ENCODE data around the gene RAD51D.
"Not testable (repeated sequence)": the region's sequence is repeated elsewhere in the genome, so short reads cannot be mapped to it uniquely, and the experiment has no call there.

Gene RAD51D

DNA sequence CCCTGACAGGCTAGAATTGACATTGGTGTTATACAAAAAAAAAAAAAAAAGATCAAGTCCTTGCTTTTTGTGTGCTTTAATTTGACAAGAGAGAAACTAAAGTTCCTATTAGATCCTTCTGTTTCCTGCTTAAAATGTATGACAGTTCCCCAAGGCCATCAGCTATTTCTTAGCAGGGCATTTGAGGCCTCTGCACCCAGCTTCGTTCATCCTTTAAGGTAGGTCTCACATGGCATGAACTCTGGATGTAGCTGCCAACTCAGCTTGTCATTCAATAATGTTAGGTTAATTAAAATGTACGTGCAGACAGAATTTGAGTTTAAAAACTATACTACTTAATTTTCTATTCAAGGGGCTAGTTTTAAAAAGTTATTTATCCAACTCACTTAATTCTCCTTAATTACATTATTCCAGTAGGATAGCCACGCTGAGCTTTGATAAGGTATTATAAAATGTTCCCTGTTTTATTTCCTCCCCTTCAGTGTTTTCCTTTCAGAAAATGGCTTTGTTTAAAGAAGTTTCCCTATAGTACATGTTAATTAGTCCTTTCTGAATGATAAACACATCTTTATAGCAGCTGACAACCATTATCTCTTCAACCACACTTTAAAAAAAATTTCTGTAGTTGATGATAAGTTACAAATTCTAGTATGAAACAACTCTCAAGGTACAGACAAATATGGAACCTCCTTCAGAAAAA, 55.0 kb downstream of the RAD51D start:
- no peak for DNase-seq

DNA sequence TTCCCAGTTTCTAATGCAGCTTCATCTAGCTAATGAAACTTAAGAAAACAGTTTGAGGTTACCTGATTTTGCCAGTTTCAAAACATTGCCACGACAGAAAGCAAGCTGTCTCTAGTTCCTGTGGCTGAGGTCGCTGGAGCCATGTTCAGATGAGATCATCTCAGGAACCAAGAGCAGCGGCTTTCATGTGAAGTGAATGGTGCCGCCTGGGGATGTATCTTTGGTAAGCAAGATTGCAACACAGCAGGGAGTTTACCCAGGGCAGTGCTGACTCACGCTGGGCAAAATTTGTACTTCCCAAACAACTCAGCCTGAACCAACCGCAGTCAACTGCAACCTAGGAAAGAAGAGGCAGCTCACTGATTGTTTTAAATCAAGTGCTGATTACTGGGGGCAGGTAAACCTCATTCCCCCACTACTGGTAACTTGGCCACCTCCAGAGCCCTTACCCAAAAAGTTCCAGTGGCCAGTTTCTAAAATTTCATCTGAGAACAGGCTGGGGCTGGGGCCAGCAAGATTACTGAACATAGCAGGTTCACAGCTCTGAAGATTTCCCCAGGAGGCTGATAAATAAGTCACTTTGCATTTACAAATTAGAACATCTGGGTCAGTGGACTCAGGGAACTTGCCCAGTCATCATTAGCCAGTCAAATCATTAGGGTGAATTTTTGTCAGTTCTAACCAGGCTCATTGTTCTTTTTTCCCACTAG, 56.0 kb downstream of the RAD51D start, which contains the start of gene RFFL:
Gene RFFL (minus strand): TSS at position 194 of the 710 bp plus-strand sequence. CDS start 37,154 bp downstream, outside the sequence.
- no peak for DNase-seq

GRCh38 chr17:35062308-35062707, 57.4 kb downstream of the RAD51D start:
- DNase-seq: no peak

DNA sequence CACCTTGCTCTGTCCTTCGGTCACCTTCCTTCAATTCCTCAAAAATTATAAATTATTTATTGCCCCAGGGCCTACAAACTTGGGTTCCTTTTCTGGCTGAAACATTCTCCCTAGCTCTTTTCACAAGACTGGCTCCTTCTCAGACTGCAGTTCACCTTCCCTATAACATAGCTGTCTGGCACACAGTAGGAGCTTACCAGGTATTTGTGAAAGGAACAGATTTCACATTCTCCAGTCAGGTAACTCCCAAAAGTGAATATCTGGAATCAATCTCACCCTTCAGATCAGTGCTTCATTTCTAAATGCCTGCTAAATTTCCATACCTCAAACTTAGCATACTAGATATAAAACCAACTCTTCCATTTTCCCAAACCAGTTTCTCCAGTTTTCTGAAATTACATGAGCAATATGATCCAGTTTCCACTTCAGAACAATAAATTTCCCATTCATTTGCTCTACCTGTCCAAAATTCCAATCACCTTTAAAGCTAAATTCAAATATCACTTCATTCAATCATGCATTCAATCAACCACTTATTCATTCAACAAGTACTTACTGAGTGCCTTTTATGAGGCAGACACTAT, 62.2 kb downstream of the RAD51D start:
- DNase-seq: no peak

DNA sequence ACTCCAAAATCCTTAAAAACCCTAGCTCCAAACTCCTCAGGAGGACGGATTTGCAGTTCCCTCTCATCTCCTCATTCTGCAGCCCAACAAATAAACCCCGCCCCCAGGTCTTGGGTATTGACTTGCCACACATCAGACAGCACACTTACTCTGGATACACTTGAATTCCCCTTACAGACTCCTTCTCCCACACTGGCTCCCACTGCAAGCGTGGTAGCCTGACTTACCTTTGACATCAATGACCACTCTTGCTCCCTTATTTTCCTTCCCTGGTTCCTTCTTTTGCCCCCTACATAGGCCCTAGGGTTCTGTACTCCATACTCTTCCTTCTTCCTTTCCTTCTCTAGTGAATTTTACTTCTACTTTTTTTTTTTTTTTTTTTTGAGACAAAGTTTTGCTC, 63.6 kb downstream of the RAD51D start:
- no peak for DNase-seq

DNA sequence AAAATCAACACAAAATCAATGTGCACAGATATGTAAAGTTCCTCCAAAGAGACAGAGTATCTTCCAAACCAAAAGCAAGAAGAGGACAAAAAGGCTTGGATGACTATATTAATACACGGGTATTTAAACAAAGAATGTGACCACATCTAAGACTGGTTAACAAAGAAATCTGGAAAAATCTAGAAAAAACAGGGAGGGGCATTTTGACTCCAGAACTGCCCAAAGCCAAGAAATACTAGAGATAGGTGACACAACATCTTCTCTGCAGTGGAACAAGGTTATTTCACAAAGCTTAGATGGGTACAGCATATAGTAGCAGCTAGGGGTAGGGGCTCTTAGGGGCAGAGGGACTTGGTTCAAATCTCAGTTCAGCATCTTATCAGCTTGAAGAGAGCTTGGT, 66.5 kb downstream of the RAD51D start:
- DNase-seq: no peak

DNA sequence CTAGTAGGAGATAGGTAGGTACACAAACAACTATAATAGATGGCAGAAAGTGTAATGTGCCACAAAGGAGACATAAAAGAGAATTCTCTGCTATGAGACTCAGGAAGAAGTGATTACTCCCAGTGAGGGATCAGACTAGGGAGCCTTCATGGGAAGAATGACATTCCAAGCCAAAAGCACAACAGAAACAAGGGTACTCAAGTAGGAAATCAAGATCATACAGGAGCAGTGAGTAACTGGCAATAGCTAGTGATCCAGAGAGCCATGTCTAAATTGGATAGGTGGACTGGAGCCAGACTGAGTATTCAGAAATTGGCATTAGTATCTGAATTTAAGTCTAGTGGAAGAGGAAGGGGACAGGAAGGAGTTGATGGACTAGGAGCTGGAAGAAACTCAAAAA, 66.9 kb downstream of the RAD51D start:
- DNase-seq: no peak

- no peak for DNase-seq
These were observed 67.4 kb downstream of the RAD51D start for GRCh38 chr17:35052241-35052610.

DNA sequence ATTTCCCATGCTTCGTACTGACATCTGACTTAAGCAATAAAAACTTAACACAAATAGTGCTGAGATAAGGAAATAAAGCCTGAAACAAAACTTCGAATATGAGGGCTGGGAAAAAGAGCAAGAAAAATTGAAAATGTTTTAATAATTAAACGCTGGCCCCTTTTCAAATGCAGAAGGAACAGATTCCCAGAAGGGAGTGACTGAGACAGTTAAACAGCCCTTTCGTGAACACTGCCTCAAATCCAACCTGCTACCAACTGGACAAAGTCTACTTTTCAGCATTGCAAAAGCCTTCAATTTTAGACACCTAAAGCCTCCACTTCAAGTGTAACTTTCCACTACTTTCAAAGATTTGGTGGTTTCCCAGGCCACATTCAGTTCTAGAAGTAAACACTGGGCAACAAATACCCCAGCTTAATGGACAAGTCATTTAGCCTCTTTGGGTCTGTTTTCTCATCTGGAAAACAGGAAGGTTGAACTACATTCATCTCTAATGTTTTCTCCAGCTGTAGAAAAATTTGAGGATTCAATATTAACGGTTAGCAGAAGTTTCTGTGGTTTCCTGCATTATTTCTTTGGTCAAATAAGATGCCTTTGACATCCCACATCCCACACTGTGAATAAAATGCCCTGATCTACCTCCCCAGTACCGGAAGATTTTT, 68.0 kb downstream of the RAD51D start:
- no peak for DNase-seq

DNA sequence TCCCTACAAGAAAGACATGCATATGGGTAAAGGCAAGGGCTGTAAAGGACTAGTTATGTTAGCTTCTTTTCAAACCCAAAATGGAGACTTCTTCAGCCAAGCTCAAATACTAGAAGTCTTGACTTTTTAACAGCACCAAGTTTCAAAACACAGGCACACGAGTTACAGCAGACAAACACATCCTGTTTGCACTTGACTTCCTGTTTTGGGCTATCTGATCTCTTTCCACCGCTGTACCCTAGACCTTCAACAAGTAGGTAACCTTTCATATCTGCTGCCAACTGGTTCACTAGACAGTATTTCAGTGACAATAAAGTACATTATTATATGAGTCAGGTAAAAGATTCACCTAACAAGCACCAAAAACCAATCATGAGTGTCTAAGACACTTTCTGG, 68.5 kb downstream of the RAD51D start:
- DNase-seq: no peak

DNA sequence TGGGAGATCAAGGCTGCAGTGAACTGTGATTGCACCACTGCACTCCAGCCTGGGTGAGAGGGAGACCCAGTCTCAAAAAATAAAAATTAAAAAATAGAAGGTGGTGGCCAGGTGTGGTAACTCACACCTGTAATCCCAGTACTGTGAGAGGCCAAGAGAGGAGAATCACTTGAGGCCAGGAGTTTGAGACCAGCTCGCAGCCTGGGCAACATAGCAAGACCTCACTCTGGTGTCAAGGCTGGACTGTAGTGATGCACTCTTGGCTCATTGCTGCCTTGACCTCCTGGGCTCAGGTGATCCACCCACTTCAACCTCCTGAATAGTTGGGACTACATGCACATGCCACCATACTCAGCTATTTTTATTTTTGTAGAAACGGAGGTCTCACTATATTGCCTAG, 69.5 kb downstream of the RAD51D start:
- no peak for DNase-seq

DNA sequence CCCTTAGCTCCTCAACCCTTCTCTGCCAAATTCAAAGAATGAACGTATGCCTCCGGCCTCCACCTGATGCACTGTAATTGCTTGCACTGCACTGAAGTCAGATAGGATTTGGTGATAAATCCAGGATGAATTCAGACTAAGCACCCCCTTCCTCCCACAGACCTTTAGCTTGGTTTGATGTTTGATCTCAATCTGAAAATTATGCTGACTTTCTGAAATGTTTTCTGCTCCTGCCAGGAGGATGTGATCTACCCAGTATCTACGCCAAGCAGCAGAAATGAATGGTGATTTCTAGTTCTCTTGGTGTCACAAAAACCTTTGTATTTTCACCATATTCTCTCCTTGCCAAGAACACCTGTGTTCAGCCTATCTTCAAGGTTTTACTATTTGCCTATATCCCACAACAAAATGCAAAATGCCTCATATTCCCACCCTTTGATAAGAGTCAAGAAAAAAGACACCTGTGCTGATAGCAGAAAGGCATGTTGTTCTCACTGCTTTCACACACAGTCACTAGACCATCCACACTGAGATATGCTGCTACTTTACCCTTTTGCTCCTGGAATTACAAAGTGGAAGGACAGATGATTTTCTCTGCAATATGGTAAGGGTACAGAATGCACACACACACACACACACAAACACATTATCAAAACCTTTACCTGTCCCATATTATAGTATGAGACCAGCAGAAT, 70.8 kb downstream of the RAD51D start:
- no peak for DNase-seq

DNA sequence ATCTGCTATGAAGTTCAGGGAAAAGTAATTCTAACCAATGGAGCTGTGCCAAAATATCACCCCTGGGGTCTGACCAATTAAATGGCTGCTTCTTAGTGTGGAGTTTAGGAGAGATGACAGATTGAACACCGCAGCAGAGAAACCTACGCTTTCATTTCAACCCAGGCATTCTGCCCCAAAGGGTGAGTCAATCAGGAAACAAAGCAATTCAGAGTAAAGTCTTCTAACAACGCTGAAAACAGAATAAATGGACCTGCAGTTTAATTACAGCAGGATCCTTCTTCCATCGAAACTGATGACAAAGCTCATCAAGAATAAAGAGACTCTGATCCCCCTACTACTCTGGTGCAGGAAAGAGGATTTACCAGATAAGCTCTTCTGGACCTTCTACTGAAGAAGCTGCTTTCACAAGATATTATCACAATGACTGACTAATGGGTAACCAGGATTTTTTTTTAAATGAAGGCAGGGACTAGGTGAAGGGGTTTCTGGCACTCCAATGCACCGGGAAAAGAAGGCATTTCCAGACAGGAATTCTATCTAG, 72.8 kb downstream of the RAD51D start:
- no peak for DNase-seq

DNA sequence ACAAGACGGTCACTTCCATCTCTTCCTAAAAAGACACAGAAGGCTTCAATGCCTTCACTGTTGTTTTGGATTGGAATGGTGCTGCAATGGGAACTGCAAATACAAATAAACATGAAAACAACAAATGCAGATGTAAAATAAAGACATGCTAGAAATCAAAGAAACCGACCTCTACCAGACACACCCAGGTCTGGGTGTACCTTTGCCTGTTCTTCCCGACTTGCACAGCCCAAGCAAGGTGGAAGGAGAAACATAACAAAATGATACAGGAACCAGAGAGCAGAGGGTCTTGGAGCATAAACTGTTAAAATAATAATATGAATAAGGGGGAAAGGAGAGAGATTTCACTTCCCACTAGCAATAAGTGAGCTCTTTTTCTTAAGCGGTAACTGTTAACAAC, 73.4 kb downstream of the RAD51D start:
- DNase-seq: no peak

DNA sequence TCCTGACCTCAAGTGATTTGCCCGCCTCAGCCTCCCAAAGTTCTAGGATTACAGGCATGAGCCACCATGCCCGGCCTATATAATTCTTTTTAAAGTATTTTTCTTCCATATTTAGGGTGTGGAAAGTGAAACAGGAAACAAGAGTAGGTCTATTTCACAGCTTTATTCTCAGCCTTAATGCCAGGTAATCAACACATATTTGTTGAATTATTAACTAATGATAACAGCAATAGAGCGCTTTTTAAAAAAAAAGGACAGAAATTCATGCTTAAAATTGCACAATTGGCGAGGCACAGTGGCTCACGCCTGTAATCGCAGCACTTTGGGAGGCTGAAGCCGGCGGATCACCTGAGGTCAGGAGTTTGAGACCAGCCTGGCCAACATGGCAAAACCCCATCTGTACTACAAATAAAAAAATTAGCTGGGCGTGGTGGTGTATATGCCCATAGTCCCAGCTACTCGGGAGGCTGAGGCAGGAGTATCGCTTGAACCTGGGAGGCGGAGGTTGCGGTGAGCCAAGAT, 74.1 kb downstream of the RAD51D start:
- not testable (repeated sequence) for DNase-seq

DNA sequence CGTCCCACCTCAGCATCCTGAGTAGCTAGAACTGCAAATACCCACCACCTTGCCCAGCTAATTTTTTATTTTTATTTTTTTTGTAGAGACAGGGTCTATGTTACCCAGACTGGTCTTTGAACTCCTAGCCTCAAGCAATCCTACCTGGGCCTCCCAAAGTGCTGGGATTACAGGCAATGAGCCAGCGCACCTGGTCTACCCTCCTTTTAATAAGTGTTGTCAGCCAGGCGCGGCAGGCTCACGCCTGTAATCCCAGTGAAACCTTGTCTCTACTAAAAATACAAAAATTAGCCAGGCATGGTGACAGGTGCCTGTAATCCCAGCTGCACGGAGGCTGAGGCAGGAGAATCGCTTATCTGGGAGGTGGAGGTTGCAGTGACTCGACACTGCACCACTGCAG, 75.5 kb downstream of the RAD51D start:
- no peak for DNase-seq

All from NCI-H1105 (cell line).